ENCODE results near the gene SLC25A13. TPM values are rescaled to one million over a fixed set of nuclear protein-coding genes. Genes with fewer than 3 reads are reported as not detected.
"Not testable (repeated sequence)": the region's sequence is repeated elsewhere in the genome, so short reads cannot be mapped to it uniquely, and the experiment has no call there.

The SLC25A13 gene
- total and polyA plus RNA-seq, 2 experiments from 2014 or later: 32.0 to 37.5 TPM

DNA sequence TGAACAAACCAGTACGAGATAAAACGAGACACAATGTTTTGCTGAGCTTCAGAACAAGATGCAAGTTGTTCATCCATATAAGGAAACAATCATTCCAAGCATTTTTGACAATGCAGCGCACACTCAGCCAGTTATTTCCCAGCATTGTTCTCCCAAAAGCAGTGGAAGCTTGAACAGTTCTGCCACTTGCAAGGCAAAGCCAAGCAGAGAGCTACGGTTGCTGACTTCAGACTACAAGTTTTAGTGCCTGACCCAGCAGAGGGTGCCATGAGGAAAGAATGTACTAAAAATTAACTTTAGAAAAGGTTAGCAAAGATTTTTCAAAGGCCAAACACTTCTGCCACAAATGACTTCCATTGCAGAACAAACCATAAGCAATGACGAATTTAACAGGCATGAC, 152.5 kb downstream of the SLC25A13 start:
- DNase-seq (ENCODE audit: low read depth in 1 of 2, low spot score in 1 of 2): peak in 1 of 2 donors; percentile 34
- H3K4me3 ChIP-seq: no peak overlapping the region

DNA sequence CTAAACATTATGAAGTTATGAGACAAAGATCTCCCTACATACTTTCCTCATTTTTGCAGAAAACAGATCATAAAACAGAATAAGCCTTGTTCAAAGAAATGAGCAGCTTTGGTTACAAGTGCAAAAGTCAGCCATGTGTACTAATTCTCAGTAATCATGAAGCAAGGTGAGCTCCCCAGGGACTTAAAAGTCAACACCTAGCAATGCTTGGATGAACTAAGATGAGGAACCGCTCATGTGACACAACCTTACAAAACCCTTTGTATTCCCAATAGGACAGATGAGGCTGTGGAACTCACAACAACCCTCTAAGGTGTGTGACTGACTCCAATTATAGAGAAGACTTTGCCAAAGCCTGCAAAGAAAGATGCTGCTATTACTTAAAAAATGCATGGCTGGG, 154.5 kb downstream of the SLC25A13 start:
- Histone ChIP-seq H3K4me3 (no peak overlapping the region), H3K27me3 (no peaks in the 10 kb centered on the region), H3K27ac (no peak overlapping the region), H3K9me3 (ENCODE audit: low read depth) (no peaks in the 10 kb centered on the region), H3K36me3 (peaks cover 17% of the 10 kb centered on the region), H3K4me1 (ENCODE audit: low read depth) (no peaks in the 10 kb centered on the region)
- TF ChIP-seq, protein P1, sequence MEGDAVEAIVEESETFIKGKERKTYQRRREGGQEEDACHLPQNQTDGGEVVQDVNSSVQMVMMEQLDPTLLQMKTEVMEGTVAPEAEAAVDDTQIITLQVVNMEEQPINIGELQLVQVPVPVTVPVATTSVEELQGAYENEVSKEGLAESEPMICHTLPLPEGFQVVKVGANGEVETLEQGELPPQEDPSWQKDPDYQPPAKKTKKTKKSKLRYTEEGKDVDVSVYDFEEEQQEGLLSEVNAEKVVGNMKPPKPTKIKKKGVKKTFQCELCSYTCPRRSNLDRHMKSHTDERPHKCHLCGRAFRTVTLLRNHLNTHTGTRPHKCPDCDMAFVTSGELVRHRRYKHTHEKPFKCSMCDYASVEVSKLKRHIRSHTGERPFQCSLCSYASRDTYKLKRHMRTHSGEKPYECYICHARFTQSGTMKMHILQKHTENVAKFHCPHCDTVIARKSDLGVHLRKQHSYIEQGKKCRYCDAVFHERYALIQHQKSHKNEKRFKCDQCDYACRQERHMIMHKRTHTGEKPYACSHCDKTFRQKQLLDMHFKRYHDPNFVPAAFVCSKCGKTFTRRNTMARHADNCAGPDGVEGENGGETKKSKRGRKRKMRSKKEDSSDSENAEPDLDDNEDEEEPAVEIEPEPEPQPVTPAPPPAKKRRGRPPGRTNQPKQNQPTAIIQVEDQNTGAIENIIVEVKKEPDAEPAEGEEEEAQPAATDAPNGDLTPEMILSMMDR (IDR thresholded peaks at IDR 0.05; ENCODE audit: low read depth, low read length): no peak
- DNase-seq (ENCODE audit: low read depth in 1 of 2, low spot score in 1 of 2): no peak

More for the DNA sequence above, 152.5 kb downstream of the SLC25A13 start:
- Histone ChIP-seq H3K9me3 (ENCODE audit: low read depth) (no peaks in the 10 kb centered on the region), H3K27ac (peak overlapping the region; percentile 16), H3K36me3 (peaks cover 12% of the 10 kb centered on the region), H3K4me1 (ENCODE audit: low read depth) (peaks cover 4% of the 10 kb centered on the region), H3K27me3 (no peaks in the 10 kb centered on the region)
- TF ChIP-seq, protein P1 (IDR thresholded peaks at IDR 0.05; ENCODE audit: low read depth, low read length): no peak

DNA sequence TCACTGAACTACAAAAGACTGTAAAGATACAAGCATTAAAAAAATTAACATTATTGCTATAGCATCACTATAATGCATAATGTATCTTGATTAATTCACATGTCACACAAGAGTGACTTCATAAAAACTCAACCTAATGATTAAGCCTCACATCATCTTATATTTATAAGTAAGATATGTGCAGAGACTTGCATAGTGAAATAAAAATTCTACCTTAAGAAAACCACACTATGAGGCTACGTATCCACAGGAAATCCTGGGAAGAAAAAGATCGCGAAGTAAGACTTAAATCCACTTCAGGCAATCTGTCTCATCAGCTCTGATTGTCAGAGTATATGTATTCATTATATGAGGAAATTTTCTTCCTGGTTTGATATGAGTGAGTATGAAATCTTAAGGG, 160.0 kb downstream of the SLC25A13 start:
- no peaks in the 10 kb centered on the region for H3K4me1 ChIP-seq (ENCODE audit: low read depth)
- H3K27me3 ChIP-seq: no peaks in the 10 kb centered on the region
- no peak overlapping the region for H3K27ac ChIP-seq
- DNase-seq (ENCODE audit: low read depth in 1 of 2, low spot score in 1 of 2): no peak
- peaks cover 4% of the 10 kb centered on the region for H3K36me3 ChIP-seq
- TF ChIP-seq, protein P1 (IDR thresholded peaks at IDR 0.05; ENCODE audit: low read depth, low read length): no peak
- H3K4me3 ChIP-seq: no peak overlapping the region
- no peaks in the 10 kb centered on the region for H3K9me3 ChIP-seq (ENCODE audit: low read depth)

DNA sequence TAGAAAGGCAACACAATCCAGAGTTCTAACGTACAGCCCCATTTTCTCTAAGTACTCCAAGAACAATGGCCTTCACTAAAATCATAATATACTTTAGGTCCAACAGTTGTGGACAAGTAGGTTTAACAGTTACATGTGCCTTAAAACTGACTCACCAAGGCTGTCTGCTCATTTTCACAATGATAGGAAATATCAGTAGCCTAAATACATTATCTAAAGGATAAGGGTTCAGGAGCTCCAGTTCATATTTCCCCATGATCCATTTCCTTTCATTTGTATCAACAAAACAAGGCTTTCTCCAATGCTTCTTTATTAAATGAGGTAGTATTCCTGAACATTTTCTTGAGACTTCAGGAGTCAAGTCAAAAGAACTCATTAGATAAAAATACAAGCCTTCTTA, 164.0 kb downstream of the SLC25A13 start:
- DNase-seq (ENCODE audit: low read depth in 1 of 2, low spot score in 1 of 2): no peak
- no peak overlapping the region for H3K27ac ChIP-seq
- H3K36me3 ChIP-seq: no peaks in the 10 kb centered on the region
- H3K4me1 ChIP-seq (ENCODE audit: low read depth): no peaks in the 10 kb centered on the region
- no peaks in the 10 kb centered on the region for H3K27me3 ChIP-seq
- TF ChIP-seq, protein P1 (IDR thresholded peaks at IDR 0.05; ENCODE audit: low read depth, low read length): no peak
- no peaks in the 10 kb centered on the region for H3K9me3 ChIP-seq (ENCODE audit: low read depth)
- no peak overlapping the region for H3K4me3 ChIP-seq

DNA sequence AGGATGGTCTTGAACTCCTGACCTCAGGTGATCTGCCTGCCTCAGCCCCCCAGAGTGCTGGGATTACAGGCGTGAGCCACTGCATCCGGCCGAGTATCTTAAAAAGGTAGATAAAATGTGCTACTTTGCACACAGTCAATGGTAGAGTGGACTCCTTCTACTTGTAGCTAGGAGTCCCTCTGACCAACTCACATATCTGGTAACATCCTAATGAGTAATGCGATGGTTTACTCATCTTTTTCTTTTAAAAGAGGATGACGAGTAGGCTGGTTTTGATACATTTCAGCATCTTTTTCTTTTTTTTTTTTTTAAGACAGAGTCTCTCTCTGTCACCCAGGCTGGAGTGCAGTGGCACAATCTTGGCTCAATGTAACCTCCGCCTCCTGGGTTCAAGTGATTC, 167.4 kb downstream of the SLC25A13 start:
- H3K4me1 ChIP-seq (ENCODE audit: low read depth); H3K9me3 ChIP-seq (ENCODE audit: low read depth); H3K27ac ChIP-seq; DNase-seq (ENCODE audit: low read depth in 1 of 2, low spot score in 1 of 2); H3K4me3 ChIP-seq; H3K36me3 ChIP-seq; H3K27me3 ChIP-seq: not testable (repeated sequence)

DNA sequence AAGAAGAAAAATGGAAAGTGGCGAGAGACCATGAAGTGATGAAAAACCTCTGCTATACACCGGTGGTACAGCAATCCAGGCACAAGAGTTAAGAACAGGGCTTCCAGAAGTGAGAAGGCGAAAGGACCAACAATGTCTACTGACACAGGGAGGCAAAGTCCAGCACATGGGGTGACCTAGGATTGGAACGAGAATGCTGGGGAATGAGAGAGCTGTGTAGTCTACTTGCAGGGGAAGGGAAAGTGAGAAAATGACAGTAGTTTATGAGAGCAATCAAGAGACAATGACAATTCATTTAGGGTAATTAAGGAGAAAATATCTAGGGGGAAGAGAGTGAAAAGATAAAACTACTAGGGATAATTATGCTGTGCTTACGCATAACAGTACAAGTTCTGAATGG, 169.2 kb downstream of the SLC25A13 start:
- DNase-seq (ENCODE audit: low read depth in 1 of 2, low spot score in 1 of 2): no peak

More for the DNA sequence above, 169.2 kb downstream of the SLC25A13 start:
- TF ChIP-seq, protein P1 (IDR thresholded peaks at IDR 0.05; ENCODE audit: low read depth, low read length): no peak
- Histone ChIP-seq H3K27me3 (no peaks in the 10 kb centered on the region), H3K4me3 (no peak overlapping the region), H3K27ac (no peak overlapping the region), H3K9me3 (ENCODE audit: low read depth) (no peaks in the 10 kb centered on the region), H3K36me3 (no peaks in the 10 kb centered on the region), H3K4me1 (ENCODE audit: low read depth) (no peaks in the 10 kb centered on the region)

All from cardiac muscle cell (in vitro differentiated cells and primary cell).